Neural crest cell (in vitro differentiated cells): ENCODE data around the gene CALHM1. TPM values are rescaled to one million over a fixed set of nuclear protein-coding genes. Genes with fewer than 3 reads are reported as not detected.

Experiments
- DNase-seq: peaks from one replicate; pipeline ENCODE4 v3.0.0; 2021; ENCODE audit warnings: low read depth, mixed read lengths, low spot score
- H3K27ac Mint-ChIP-seq: one replicate; pipeline ENCODE4 v1.8.0; 2021; ENCODE audit warnings: mild to moderate bottlenecking, mixed read lengths; ENCODE audit not compliant: unreplicated experiment
- H3K27me3 Mint-ChIP-seq: 2 replicates; pipeline ENCODE4 v1.8.0; 2021; ENCODE audit warnings: low read depth, mild to moderate bottlenecking, mixed read lengths
- H3K36me3 Mint-ChIP-seq: 2 replicates; pipeline ENCODE4 v1.8.0; 2021; ENCODE audit warnings: low read depth, mild to moderate bottlenecking, mixed read lengths
- H3K4me1 Mint-ChIP-seq: 2 replicates; pipeline ENCODE4 v1.8.0; 2021; ENCODE audit warnings: mixed read lengths
- H3K4me3 Mint-ChIP-seq: one replicate; pipeline ENCODE4 v1.8.0; 2021; ENCODE audit warnings: mild to moderate bottlenecking, mixed read lengths
- H3K9me3 Mint-ChIP-seq: 2 replicates; pipeline ENCODE4 v1.8.0; 2021; ENCODE audit warnings: mixed read lengths
- total RNA-seq: library from RNA; stranded (reverse); gene quantifications from 2 replicates; pipeline ENCODE4 v1.2.1, GENCODE V29; 2021
- TF ChIP-seq, protein P1 (sequence below): fragments of 200-600 bp; sonication (generic); conservative IDR thresholded peaks from 2 replicates; pipeline ENCODE4 v1.5.0; 2021; ENCODE audit warnings: antibody characterized with exemption, mild to moderate bottlenecking

CALHM1 gene
- total RNA-seq, 1 donor from 2014 or later, result not detected

GRCh38 chr10:103497161-103497915 is 38.6 kb upstream of the CALHM1 start:
- H3K4me3 Mint-ChIP-seq, result peak overlapping the region; percentile 25
- no peaks in the 10 kb centered on the region for H3K9me3 Mint-ChIP-seq
- H3K27me3 Mint-ChIP-seq, result peaks cover 66% of the 10 kb centered on the region
- H3K36me3 Mint-ChIP-seq, result no peaks in the 10 kb centered on the region
- peaks cover 23% of the 10 kb centered on the region for H3K4me1 Mint-ChIP-seq
- DNase-seq, result no peak
- TF ChIP-seq, protein P1, sequence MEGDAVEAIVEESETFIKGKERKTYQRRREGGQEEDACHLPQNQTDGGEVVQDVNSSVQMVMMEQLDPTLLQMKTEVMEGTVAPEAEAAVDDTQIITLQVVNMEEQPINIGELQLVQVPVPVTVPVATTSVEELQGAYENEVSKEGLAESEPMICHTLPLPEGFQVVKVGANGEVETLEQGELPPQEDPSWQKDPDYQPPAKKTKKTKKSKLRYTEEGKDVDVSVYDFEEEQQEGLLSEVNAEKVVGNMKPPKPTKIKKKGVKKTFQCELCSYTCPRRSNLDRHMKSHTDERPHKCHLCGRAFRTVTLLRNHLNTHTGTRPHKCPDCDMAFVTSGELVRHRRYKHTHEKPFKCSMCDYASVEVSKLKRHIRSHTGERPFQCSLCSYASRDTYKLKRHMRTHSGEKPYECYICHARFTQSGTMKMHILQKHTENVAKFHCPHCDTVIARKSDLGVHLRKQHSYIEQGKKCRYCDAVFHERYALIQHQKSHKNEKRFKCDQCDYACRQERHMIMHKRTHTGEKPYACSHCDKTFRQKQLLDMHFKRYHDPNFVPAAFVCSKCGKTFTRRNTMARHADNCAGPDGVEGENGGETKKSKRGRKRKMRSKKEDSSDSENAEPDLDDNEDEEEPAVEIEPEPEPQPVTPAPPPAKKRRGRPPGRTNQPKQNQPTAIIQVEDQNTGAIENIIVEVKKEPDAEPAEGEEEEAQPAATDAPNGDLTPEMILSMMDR, result no peak
- no peak overlapping the region for H3K27ac Mint-ChIP-seq

DNA sequence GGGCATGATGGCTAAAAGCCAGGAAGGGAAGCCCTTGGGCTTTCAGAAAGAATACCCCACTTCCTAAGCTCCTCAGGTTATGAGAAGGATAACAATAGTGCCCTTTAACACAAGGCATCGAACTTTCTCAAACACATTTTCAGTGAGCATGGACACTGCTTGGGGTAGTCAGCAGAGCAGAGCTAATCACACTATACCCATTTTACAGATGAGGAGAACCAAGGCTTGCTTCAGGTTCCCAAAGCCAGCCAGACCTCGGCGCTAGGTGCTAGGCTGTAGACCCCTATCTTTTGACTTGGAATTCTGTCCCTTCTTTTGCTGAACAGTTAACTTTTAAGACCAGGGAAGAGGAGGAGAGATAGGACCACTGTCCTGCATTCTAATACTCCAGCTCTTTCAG is 36.6 kb upstream of the CALHM1 start:
- no peak for DNase-seq
- no peak overlapping the region for H3K27ac Mint-ChIP-seq
- H3K4me3 Mint-ChIP-seq, result peak overlapping the region; percentile 91
- TF ChIP-seq, protein P1, result no peak
- H3K4me1 Mint-ChIP-seq, result peaks cover 21% of the 10 kb centered on the region
- no peaks in the 10 kb centered on the region for H3K9me3 Mint-ChIP-seq
- no peaks in the 10 kb centered on the region for H3K36me3 Mint-ChIP-seq
- peaks cover 70% of the 10 kb centered on the region for H3K27me3 Mint-ChIP-seq

GRCh38 chr10:103493916-103494877 is 35.5 kb upstream of the CALHM1 start:
- no peaks in the 10 kb centered on the region for H3K9me3 Mint-ChIP-seq
- H3K27ac Mint-ChIP-seq, result no peak overlapping the region
- no peak for DNase-seq
- peaks cover 16% of the 10 kb centered on the region for H3K4me1 Mint-ChIP-seq
- H3K36me3 Mint-ChIP-seq, result no peaks in the 10 kb centered on the region
- TF ChIP-seq, protein P1, result no peak
- peak overlapping the region; percentile 91 for H3K4me3 Mint-ChIP-seq
- H3K27me3 Mint-ChIP-seq, result peaks cover 68% of the 10 kb centered on the region

DNA sequence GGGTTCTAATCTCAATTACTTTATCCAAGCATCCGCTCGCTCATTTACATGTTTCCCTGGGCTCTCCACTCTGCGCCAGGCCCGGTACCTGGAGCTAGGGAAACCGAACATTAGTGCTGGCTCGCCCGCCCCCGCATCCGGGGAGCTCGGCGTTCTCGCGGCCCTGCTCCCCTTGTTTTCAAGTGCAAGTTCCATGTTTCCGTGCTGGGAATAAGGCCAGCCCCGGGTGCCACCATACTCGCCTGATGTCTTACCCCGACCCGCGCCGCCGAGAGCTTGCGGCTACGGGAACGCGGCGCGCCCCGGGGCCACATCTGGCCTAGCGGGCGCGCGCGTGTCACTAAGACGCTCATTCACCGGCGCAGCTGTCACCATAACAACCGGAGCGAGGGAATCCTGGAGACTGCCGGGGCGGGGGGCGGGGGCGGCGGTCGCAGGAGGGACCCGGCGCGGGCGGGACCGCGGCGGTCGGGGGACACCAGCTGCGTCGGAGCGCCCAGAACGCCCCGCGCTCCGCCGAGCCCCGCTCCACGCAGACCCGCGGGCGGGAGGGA is 34.7 kb upstream of the CALHM1 start, which contains the start of gene NEURL1:
Gene NEURL1 (plus strand): TSS at position 344 of the 554 bp plus-strand sequence. CDS start 683 bp downstream, outside the sequence.
- Mint-ChIP-seq H3K36me3 (no peaks in the 10 kb centered on the region), H3K27me3 (peaks cover 62% of the 10 kb centered on the region), H3K9me3 (no peaks in the 10 kb centered on the region), H3K4me1 (peaks cover 16% of the 10 kb centered on the region), H3K4me3 (peak within 1 kb of the TSS; percentile 91), H3K27ac (no peak within 1 kb of the TSS)
- TF ChIP-seq, protein P1, result no peak
- DNase-seq, result peak; percentile 27

DNA sequence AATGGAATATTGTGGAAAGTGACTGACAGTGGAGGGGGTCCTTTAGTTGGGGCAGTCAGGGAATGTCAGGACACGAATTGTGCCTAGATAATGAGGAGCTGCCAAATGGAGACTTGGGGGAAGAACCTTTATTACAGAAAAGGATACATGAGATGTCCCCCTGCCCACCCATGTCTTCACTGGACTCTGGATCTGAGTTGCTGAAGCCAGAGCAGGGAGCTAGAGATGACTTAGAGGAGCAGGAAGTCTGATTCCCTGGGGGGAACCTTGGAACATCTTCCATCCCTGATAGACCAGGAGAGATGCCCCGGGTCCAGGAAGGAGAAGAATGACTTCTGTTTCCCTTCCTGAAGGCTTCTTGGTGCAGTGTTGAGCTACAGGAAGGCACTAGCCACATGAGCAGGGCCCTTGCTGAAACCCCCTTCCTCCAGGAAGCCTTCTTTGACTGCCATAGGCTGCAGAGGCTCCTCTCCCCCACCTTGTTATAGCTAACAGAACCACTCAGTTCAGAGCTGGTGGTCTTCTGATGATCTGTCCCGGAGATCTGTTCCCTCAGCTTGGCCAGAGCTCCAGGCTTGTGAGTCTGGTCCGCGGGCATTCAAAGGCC is 34.1 kb upstream of the CALHM1 start:
- no peak for DNase-seq
- Mint-ChIP-seq H3K4me1 (peaks cover 16% of the 10 kb centered on the region), H3K9me3 (no peaks in the 10 kb centered on the region), H3K4me3 (peak overlapping the region; percentile 89), H3K36me3 (no peaks in the 10 kb centered on the region), H3K27ac (no peak overlapping the region), H3K27me3 (peaks cover 60% of the 10 kb centered on the region)
- TF ChIP-seq, protein P1, result no peak
